HepG2 (cell line): ENCODE measurements around the gene CDC6. TPM values are rescaled to one million over a fixed set of nuclear protein-coding genes. Genes with fewer than 3 reads are reported as not detected.

Source experiments
- ATAD3A ChIP-seq: sonication (generic); formaldehyde crosslinking; IDR thresholded peaks from 2 replicates; pipeline ENCODE4 v1.4.0; 2020; ENCODE audit warnings: missing genetic modification reagents
- ETV6 ChIP-seq: sonication (generic); formaldehyde crosslinking; conservative IDR thresholded peaks from 2 replicates; pipeline ENCODE4 v1.4.0; 2020; ENCODE audit warnings: missing genetic modification reagents
- GATAD1 ChIP-seq: IDR thresholded peaks from 2 replicates; pipeline ENCODE4 v1.6.1; 2016; ENCODE audit warnings: missing genetic modification reagents, missing compliant biosample characterization
- GATAD2A ChIP-seq: IDR thresholded peaks from 2 replicates; pipeline ENCODE4 v1.6.1; 2016
- HDAC1 ChIP-seq: sonication (generic); formaldehyde crosslinking; IDR thresholded peaks from 2 replicates; pipeline ENCODE4 v1.5.1; 2020; ENCODE audit warnings: mild to moderate bottlenecking, missing genetic modification reagents
- HIVEP1 ChIP-seq: sonication (generic); formaldehyde crosslinking; IDR thresholded peaks from 2 replicates; pipeline ENCODE4 v1.4.0; 2020; ENCODE audit warnings: mild to moderate bottlenecking, missing genetic modification reagents
- HOXA3 ChIP-seq: sonication (generic); formaldehyde crosslinking; IDR thresholded peaks from 2 replicates; pipeline ENCODE4 v1.5.0; 2020; ENCODE audit warnings: missing genetic modification reagents
- KDM4B ChIP-seq: sonication (generic); formaldehyde crosslinking; IDR thresholded peaks from 2 replicates; pipeline ENCODE4 v1.4.0; 2020; ENCODE audit warnings: missing genetic modification reagents
- MYC ChIP-seq: sonication (generic); formaldehyde crosslinking; IDR thresholded peaks from 2 replicates; pipeline ENCODE4 v1.9.0; 2021; ENCODE audit warnings: missing genetic modification reagents, borderline replicate concordance
- NFKBIZ ChIP-seq: IDR thresholded peaks from 2 replicates; pipeline ENCODE4 v1.6.1; 2018; ENCODE audit warnings: missing genetic modification reagents, missing compliant biosample characterization
- RARG ChIP-seq: sonication (generic); formaldehyde crosslinking; IDR thresholded peaks from 2 replicates; pipeline ENCODE4 v1.4.0; 2020; ENCODE audit warnings: low read depth, mild to moderate bottlenecking, missing genetic modification reagents
- SAP130 ChIP-seq: IDR thresholded peaks from 2 replicates; pipeline ENCODE4 v1.6.1; 2016; ENCODE audit warnings: low read depth
- SMAD1 ChIP-seq: sonication (generic); formaldehyde crosslinking; IDR thresholded peaks from 2 replicates; pipeline ENCODE4 v1.4.0; 2020; ENCODE audit warnings: missing genetic modification reagents, low read depth, mild to moderate bottlenecking, borderline replicate concordance
- TFDP1 ChIP-seq: IDR thresholded peaks from 2 replicates; pipeline ENCODE4 v1.6.1; 2016; ENCODE audit warnings: missing compliant biosample characterization, missing genetic modification reagents, borderline replicate concordance
- ZNF12 ChIP-seq: sonication (generic); formaldehyde crosslinking; IDR thresholded peaks from 2 replicates; pipeline ENCODE4 v1.5.0; 2020; ENCODE audit warnings: missing genetic modification reagents
- ZNF260 ChIP-seq: sonication (generic); formaldehyde crosslinking; IDR thresholded peaks from 2 replicates; pipeline ENCODE4 v1.4.0; 2020; ENCODE audit warnings: missing genetic modification reagents, low read depth, mild to moderate bottlenecking, borderline replicate concordance
- ZNF282 ChIP-seq: fragments of 450-650 bp; IDR thresholded peaks from 2 replicates; pipeline ENCODE4 v1.6.1; 2018; ENCODE audit not compliant: partially characterized antibody
- ZNF329 ChIP-seq: sonication (generic); formaldehyde crosslinking; IDR thresholded peaks from 2 replicates; pipeline ENCODE4 v1.9.0; 2021; ENCODE audit warnings: low read depth, mild to moderate bottlenecking, missing genetic modification reagents
- ZNF343 ChIP-seq: sonication (generic); formaldehyde crosslinking; IDR thresholded peaks from 2 replicates; pipeline ENCODE4 v1.4.0; 2020; ENCODE audit warnings: mild to moderate bottlenecking, missing genetic modification reagents
- ZNF354B ChIP-seq: sonication (generic); formaldehyde crosslinking; IDR thresholded peaks from 2 replicates; pipeline ENCODE4 v1.8.0; 2022; ENCODE audit warnings: mild to moderate bottlenecking, missing genetic modification reagents
- ZNF501 ChIP-seq: sonication (generic); formaldehyde crosslinking; IDR thresholded peaks from 2 replicates; pipeline ENCODE4 v1.5.1; 2020; ENCODE audit warnings: mild to moderate bottlenecking, moderate library complexity, missing genetic modification reagents
- ZNF639 ChIP-seq: conservative IDR thresholded peaks from 2 replicates; pipeline ENCODE4 v1.6.1; 2018; ENCODE audit warnings: missing genetic modification reagents
- ZNF672 ChIP-seq: sonication (generic); formaldehyde crosslinking; IDR thresholded peaks from 2 replicates; pipeline ENCODE4 v1.8.1; 2022; ENCODE audit warnings: missing genetic modification reagents
- ZNF687 ChIP-seq: sonication (generic); formaldehyde crosslinking; IDR thresholded peaks from 2 replicates; pipeline ENCODE4 v1.5.1; 2020; ENCODE audit warnings: mild to moderate bottlenecking, missing genetic modification reagents, moderate library complexity
- ZNF746 ChIP-seq: sonication (generic); formaldehyde crosslinking; IDR thresholded peaks from 2 replicates; pipeline ENCODE4 v1.8.0; 2022; ENCODE audit warnings: mild to moderate bottlenecking, missing genetic modification reagents
- polyA plus RNA-seq, 8 experiments: library from polyadenylated mRNA; depleted of rRNA in 3 of 8; stranded (reverse) in 7 of 8; unstranded in 1 of 8; fragments of >200 nt; fragmentation: Illumina TruSeq in 4 of 8; extraction: Trizol in 4 of 8; gene quantifications; 2 replicates each; pipeline versions ENCODE4 v1.2.1 to v1.2.3, GENCODE V29; 2011 to 2016; ENCODE audit warnings: low read depth in 4 of 8, missing spikeins in 1 of 8, mixed read lengths in 1 of 8; ENCODE audit not compliant: insufficient read depth in 1 of 8
- total RNA-seq, 5 experiments: library from RNA; depleted of rRNA; stranded (reverse); fragments of >200 nt; fragmentation: Illumina TruSeq; extraction: Trizol; gene quantifications; 2 replicates each; pipeline ENCODE4 v1.2.3, GENCODE V29; 2016; ENCODE audit warnings: low read depth in 1 of 5

CDC6 gene
- total and polyA plus RNA-seq, 2 of the 13 experiments (the other 11 are each of a cell fraction or from before 2014, with no cell fraction given), result 17.4 to 114 TPM

- TF ChIP-seq ZNF672 (CRISPR knock-in tag) (no peak), NFKBIZ (CRISPR knock-in tag) (no peak), HOXA3 (CRISPR knock-in tag) (peak; percentile 99), GATAD1 (CRISPR knock-in tag) (peak; percentile 82), ZNF687 (CRISPR knock-in tag) (peak; percentile 90), ZNF12 (peak; percentile 30; the same call in 1 of the 2 replicates), KDM4B (CRISPR knock-in tag) (no peak), TFDP1 (CRISPR knock-in tag) (peak; percentile 54; the same call in 1 of the 2 replicates), ZNF746 (CRISPR knock-in tag) (peak; percentile 54; the same call in 1 of the 2 replicates), ZNF501 (CRISPR knock-in tag) (peak; percentile 69; the same call in 1 of the 2 replicates), ZNF343 (CRISPR knock-in tag) (no peak), ATAD3A (CRISPR knock-in tag) (no peak), GATAD2A (CRISPR knock-in tag) (peak; percentile 56), ZNF282 (no peak), ZNF260 (CRISPR knock-in tag) (no peak; the same call in 1 of the 2 replicates), ZNF354B (CRISPR knock-in tag) (no peak), HIVEP1 (CRISPR knock-in tag) (peak; percentile 92), ETV6 (CRISPR knock-in tag) (0 out of 2 replicates have a peak, but pooled peaks have one; percentile 17), ZNF329 (no peak; the same call in 1 of the 2 replicates), ZNF639 (CRISPR knock-in tag) (peak; percentile 39; the same call in 1 of the 2 replicates), SAP130 (CRISPR knock-in tag) (peak; percentile 94), MYC (CRISPR knock-in tag) (peak; percentile 83; the same call in 1 of the 2 replicates), SMAD1 (CRISPR knock-in tag) (peak; percentile 76; the same call in 1 of the 2 replicates), HDAC1 (CRISPR knock-in tag) (peak; percentile 48; the same call in 1 of the 2 replicates), RARG (CRISPR knock-in tag) (no peak)
Observed at GRCh38 chr17:40340880-40341807, 53.5 kb downstream of the CDC6 start (continued).
